EH (cell line): ENCODE results near the gene TMEM132D.

Source experiments
- DNase-seq: peaks from one replicate; pipeline ENCODE4 v3.0.0-alpha.2; 2015; ENCODE audit warnings: low read depth

Gene TMEM132D

GRCh38 chr12:129440278-129440677 is 463.5 kb downstream of the TMEM132D start:
- no peak for DNase-seq

- no peak for DNase-seq
These were observed 469.0 kb downstream of the TMEM132D start for GRCh38 chr12:129434790-129435189.

- DNase-seq = no peak
These were observed 475.4 kb downstream of the TMEM132D start for GRCh38 chr12:129428240-129428936.

- DNase-seq = no peak
These were observed 480.7 kb downstream of the TMEM132D start for GRCh38 chr12:129423041-129423580.

GRCh38 chr12:129413295-129413694 is 490.5 kb downstream of the TMEM132D start:
- DNase-seq = no peak

GRCh38 chr12:129409281-129409680 is 494.5 kb downstream of the TMEM132D start:
- DNase-seq = no peak

GRCh38 chr12:129404556-129404955 is 499.3 kb downstream of the TMEM132D start:
- no peak for DNase-seq

GRCh38 chr12:129401572-129401971 is 502.3 kb downstream of the TMEM132D start:
- no peak for DNase-seq

- no peak for DNase-seq
These were observed 509.5 kb downstream of the TMEM132D start for GRCh38 chr12:129394177-129394825.

- no peak for DNase-seq
These were observed 510.4 kb downstream of the TMEM132D start for GRCh38 chr12:129393357-129393937.

GRCh38 chr12:129385637-129385990 is 518.2 kb downstream of the TMEM132D start:
- no peak for DNase-seq

GRCh38 chr12:129383956-129384355 is 519.9 kb downstream of the TMEM132D start:
- no peak for DNase-seq

- DNase-seq = no peak
These were observed 522.1 kb downstream of the TMEM132D start for GRCh38 chr12:129381715-129382114.

GRCh38 chr12:129379076-129379804 is 524.6 kb downstream of the TMEM132D start:
- DNase-seq = no peak

GRCh38 chr12:129378496-129378895 is 525.3 kb downstream of the TMEM132D start:
- no peak for DNase-seq

- DNase-seq = no peak
These were observed 530.1 kb downstream of the TMEM132D start for GRCh38 chr12:129373746-129374145.

- DNase-seq = no peak
These were observed 530.9 kb downstream of the TMEM132D start for GRCh38 chr12:129372876-129373275.

- DNase-seq = no peak
These were observed 531.5 kb downstream of the TMEM132D start for GRCh38 chr12:129372348-129372747.

- DNase-seq = no peak
These were observed 532.6 kb downstream of the TMEM132D start for GRCh38 chr12:129371268-129371667.

GRCh38 chr12:129366656-129367055 is 537.2 kb downstream of the TMEM132D start:
- DNase-seq = no peak

GRCh38 chr12:129363041-129363440 is 540.8 kb downstream of the TMEM132D start:
- no peak for DNase-seq

GRCh38 chr12:129357233-129357632 is 546.6 kb downstream of the TMEM132D start:
- DNase-seq = no peak

GRCh38 chr12:129351481-129351880 is 552.3 kb downstream of the TMEM132D start:
- DNase-seq = no peak
